Lower leg skin (tissue), 4 donors: ENCODE data around the gene EPHA10. TPM values are rescaled to one million over a fixed set of nuclear protein-coding genes. Genes with fewer than 3 reads are reported as not detected.

Source experiments
- DNase-seq, 2 donors: peaks; one replicate each; pipeline ENCODE4 v3.0.0-alpha.2; 2019; ENCODE audit warnings: low spot score in 2 of 2
- H3K4me3 ChIP-seq: fragments of 200-600 bp; sonication (generic); 2 replicates; pipeline ENCODE4 v1.5.1; 2017; ENCODE audit warnings: mild to moderate bottlenecking, low read depth; ENCODE audit not compliant: poor library complexity, severe bottlenecking
- CTCF ChIP-seq, 3 donors: fragments of 450-650 bp; IDR thresholded peaks; one replicate each; pipeline ENCODE4 v1.5.1; 2016; ENCODE audit warnings: antibody characterized with exemption in 3 of 3, mild to moderate bottlenecking in 3 of 3, moderate library complexity in 2 of 3
- POLR2A ChIP-seq, 2 donors: fragments of 450-650 bp; IDR thresholded peaks; one replicate each; pipeline ENCODE4 v1.6.1; 2016 to 2017; ENCODE audit warnings: antibody characterized with exemption in 2 of 2, mild to moderate bottlenecking in 1 of 2, moderate library complexity in 1 of 2
- WGBS, 2 donors: methylation state at CpG; one replicate each; pipeline ENCODE4 v1.1.5; 2018; 5-methylcytosine and 5-hydroxymethylcytosine counted together
- intact Hi-C: fragments of 100-400 bp; cut with DNase I; formaldehyde crosslinking; loops from one replicate; pipeline ENCODE4 v1.15.0; 2023; ENCODE audit warnings: low total_unique reads
- total RNA-seq, 4 donors: library from RNA; depleted of rRNA; stranded (reverse); fragments of >200 nt; gene quantifications; one replicate each; pipeline ENCODE4 v1.1.0, GENCODE V29; 2016

EPHA10 gene
- total RNA-seq, 4 donors from 2014 or later: 0.37 to 1.5 TPM; not detected in 2

- TF ChIP-seq POLR2A (IDR thresholded peaks at IDR 0.05): no peak
- no peak for TF ChIP-seq CTCF (IDR thresholded peaks at IDR 0.05)
- 41 to 46% methylated on average over 14 of the region's 15 CpGs for WGBS, 2 donors
- no peak overlapping the region for H3K4me3 ChIP-seq
- peak in 1 of 2 donors; percentile 66 for DNase-seq
- intact Hi-C loops: no loop called here
Observed at GRCh38 chr1:37726751-37727585, 38.0 kb downstream of the EPHA10 start.

DNA sequence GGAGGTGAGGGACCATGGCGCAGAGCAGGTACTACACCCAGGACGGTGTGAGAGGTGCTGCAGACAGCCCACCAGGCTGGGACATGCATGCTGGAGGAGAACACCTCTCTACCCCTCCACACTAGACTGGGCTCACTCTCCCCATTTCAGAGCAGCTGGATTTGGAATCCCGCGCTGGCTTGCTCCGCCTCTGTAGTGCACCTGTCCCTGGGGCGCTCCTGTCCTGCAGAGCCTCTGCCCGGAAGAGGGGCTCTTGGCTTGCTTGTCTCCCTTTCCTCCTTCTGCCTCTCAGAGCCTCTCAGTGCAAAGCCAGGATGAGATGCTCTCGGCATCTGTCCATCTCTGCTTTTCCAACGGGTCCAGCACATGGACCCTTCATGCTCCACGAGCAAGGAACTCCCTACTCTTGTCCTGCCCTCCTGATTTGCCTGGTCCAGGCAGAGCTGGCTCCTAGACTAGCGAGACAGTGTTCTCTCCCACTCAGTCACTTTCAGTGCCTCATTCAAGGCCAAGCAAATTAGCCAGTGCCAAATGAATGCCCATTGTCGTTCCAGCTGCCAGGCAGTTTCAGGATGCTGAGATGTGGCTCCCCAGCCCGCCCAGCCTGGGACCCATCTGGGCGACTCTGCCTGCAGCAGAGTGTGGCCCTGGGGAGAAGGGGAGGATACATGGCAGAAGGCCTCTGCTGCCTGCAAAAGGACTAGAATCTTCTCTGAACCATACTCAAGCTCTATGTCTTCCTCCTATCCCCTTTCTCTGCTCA lies 38.9 kb downstream of the EPHA10 start:
- peak in 1 of 2 donors; percentile 76 for DNase-seq
- WGBS, 2 donors: 60 to 61% methylated on average over 14 of the region's 14 CpGs
- intact Hi-C loops: no loop called here
- TF ChIP-seq POLR2A (IDR thresholded peaks at IDR 0.05): no peak
- no peak for TF ChIP-seq CTCF (IDR thresholded peaks at IDR 0.05)
- H3K4me3 ChIP-seq: no peak overlapping the region

GRCh38 chr1:37724575-37724974 lies 40.3 kb downstream of the EPHA10 start:
- WGBS, 2 donors: 82 to 87% methylated on average over 6 of the region's 6 CpGs
- intact Hi-C loops: no loop called here
- DNase-seq: no peak
- TF ChIP-seq POLR2A (IDR thresholded peaks at IDR 0.05) (no peak), CTCF (IDR thresholded peaks at IDR 0.05) (no peak)
- no peak overlapping the region for H3K4me3 ChIP-seq

DNA sequence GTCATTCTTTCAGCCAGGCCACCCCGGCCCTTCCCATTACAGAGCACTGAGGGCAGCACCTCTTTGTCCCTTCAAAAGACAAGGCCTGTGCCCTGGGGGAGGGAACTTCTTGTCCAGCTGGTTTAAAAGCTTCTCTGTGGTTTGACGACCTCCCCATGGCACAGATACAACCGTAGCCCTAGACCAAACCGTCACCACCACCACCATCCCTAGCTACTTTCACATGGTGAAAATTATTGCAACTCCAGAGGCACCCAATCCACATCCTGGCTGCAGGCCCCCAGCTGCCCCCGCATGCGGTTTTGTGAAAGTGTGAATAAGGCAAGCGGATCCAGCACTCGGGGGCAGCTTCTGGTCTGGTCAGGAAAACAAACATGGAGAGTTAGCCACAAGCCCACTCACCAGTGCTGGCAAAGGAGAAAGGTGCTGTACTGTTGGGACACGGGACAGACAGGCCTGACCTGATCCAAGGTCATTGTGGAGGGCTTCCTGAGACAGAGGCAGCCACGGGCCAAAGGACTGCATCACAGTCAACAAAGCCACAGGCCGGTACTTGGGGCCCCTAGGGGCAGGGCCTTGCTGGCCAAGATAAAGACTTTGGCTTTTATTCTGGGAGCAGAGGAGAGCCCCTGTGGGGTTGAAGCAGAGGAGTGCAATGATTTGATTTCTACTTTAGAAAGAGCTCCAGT lies 41.4 kb downstream of the EPHA10 start:
- intact Hi-C loops: no loop called here
- no peak overlapping the region for H3K4me3 ChIP-seq
- WGBS, 2 donors: 60 to 63% methylated on average over 11 of the region's 11 CpGs
- TF ChIP-seq CTCF (IDR thresholded peaks at IDR 0.05) (no peak), POLR2A (IDR thresholded peaks at IDR 0.05) (no peak)
- peak in 1 of 2 donors; percentile 76 for DNase-seq

DNA sequence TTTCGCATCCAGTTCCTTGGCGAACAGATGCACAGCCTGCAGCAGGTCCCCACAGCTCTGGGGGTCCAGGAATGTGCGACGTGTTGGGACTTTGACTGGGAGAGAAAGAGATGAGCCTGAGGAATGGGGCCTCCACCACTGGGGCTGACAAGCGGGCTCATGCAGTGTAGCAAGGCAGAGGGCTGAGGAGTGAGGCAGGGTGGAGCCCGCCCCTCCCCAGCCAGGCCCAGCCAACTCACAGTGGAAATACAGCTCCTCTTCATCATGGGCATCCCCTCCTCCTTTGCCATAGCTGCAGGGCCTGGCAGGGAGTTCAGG lies 41.9 kb downstream of the EPHA10 start:
- WGBS, 2 donors: 67 to 72% methylated on average over 6 of the region's 6 CpGs
- intact Hi-C loops: no loop called here
- no peak overlapping the region for H3K4me3 ChIP-seq
- TF ChIP-seq POLR2A (IDR thresholded peaks at IDR 0.05) (no peak), CTCF (IDR thresholded peaks at IDR 0.05) (no peak)
- no peak for DNase-seq
